IPS DF 4.7 (cell line): ENCODE data around the gene BANK1.
A peak's percentile ranks its signal among the peaks of the same experiment; 100 is the strongest.
"Not testable (repeated sequence)": the region's sequence is repeated elsewhere in the genome, so short reads cannot be mapped to it uniquely, and the experiment has no call there.

Experiments
- DNase-seq: peaks from one replicate; pipeline ENCODE4 v3.0.0-alpha.2; 2013; ENCODE audit warnings: low spot score; ENCODE audit errors: extremely low read depth

The BANK1 gene

DNA sequence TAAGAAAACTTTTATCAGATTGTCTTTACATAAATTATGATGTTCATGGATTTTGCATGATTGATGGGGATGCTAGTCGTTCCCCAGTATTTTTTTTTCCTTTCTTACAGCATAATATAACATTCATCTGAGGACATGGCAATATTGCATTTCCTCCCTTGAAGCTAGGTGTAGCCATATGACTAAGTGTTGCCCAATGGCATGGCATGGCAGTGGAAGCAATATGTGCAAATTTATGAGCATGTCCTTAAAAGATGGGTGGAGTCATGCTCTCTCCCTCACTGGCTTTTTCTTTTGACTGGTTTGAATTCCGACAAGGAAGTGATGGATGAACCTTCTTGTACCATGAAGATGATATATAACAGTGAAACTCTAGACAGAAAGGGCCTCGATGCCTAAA, 96.3 kb downstream of the BANK1 start:
- no peak for DNase-seq

GRCh38 chr4:101888472-101888871, 97.9 kb downstream of the BANK1 start:
- no peak for DNase-seq

DNA sequence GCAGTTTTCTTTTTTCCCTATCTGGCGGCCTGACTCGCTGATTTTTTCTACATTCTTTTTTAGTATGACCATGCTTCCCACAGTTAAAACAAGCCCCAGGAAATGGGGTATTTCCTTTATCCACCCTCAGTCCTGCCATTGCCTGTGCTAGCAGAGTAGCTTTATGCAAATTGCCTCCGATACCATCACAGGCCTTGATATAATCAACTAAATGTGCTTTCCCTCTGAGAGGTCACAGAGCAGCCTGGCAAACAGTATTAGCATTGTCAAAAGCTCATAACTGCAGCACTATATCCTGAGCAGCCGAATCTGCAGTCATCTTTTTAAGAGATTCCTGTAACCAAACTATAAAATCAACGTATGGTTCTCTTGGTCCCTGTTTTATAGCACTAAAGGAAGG, 115.0 kb downstream of the BANK1 start:
- not testable (repeated sequence) for DNase-seq

DNA sequence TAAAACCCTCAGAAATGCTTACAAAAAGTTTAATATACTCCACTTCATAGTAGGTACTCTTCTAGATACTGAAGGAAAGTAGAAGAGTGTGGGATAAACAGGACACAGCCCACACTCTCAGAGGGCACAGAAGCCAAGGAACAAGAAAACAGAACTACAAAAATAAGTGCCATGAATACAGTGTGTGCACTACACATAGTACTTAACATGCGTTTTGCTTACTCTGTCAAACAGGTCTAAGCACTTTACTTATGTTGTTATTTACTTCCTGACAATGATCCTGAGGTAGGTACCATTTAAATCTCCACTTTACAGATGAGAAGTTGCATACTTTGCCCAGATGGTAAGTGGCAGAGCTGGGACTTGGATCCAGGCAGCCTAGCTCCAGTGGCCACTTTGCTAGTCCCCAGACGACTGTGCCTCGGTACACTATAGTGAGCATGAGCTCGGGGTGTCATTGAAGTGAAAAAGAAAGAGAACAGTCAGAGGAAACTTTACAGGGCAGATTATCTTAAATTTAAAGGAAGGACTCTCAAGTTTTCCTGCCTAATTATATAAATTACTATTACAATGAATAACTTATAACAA, 120.3 kb downstream of the BANK1 start:
- DNase-seq = no peak

DNA sequence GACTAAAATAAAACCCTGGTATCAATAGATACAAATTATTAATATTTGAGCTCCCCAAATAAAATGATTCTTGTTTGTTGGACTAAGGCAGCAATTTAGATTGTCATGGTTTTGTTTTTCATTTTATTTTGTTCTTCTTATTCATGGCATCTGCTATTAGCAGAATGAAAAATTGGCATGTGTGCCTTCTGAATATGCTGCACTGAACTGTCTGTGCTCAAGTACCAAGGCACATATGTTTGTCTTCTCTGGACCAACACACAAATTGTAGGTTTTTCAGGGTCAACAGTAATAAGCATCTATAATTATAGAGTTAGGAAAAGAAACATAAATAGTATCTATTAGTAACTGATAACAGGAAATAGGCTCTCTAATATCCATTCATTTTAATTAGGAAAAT, 121.1 kb downstream of the BANK1 start:
- no peak for DNase-seq

DNA sequence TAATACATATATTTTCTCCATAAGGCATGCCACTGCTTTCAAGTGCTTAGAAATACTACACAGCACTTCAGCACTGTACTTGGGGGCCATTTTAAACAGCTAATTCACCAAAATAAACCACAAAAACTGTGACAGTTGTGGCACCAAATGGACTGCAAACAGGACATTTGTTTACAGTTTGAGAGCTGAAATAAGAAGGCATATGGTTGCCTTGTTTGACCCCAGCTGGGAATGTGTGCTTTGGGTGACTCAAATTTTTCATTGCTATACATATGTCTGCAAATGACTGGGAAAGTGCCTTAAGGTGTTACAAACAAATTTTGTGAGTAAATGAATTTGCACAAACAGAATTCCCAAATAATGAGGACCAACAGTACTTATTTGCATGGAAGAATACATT, 124.2 kb downstream of the BANK1 start:
- DNase-seq = no peak

DNA sequence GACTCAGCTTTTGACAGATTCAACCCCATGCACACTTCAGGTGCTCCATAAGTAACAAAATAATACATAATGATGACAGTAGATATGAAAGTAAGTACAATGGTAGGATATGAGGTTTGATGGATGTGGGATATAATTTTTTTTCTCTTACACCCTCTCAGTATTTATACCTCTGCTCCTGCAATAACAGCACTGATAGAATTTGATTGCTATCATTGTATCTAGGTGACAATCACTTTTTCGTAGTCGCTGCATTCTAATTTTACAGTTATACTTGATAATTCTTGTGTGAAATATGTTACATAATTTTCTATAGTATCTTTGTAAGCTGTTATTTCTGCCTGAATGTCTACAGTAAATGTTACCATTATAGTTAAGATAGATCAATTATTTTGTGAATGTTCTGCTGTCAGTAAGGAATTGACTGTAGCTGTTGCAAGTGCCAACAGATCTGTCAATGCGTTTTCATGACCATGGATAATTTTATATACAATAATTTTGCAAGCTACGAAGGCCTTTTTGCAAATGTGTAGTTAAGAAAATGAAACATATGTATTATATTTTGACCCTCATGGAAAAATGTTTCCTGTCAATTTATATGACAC, 128.9 kb downstream of the BANK1 start:
- no peak for DNase-seq

- no peak for DNase-seq
Measured at GRCh38 chr4:101921370-101921769, 130.8 kb downstream of the BANK1 start.

DNA sequence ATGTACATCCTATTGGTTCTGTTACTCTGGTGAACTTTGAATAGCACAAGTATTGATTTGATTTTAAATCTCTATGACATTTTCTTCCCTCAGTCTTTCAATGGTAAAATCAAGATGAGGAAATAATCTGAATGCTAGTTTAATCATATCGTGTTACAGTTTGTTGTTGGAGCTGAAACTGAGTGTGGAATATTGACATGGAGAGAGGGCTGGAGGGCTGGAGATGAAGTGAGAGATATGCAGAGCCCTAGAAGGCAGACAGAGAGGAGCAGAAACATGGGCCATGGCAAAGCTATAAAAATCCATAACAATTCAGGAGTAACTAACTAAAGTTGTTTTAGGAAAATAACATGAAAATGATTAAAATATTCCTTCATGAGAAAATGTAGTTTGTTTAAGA, 141.1 kb downstream of the BANK1 start:
- DNase-seq = no peak

GRCh38 chr4:101933855-101934254, 143.3 kb downstream of the BANK1 start:
- DNase-seq = no peak

- DNase-seq = no peak
Measured at GRCh38 chr4:101938836-101939235, 148.3 kb downstream of the BANK1 start.

DNA sequence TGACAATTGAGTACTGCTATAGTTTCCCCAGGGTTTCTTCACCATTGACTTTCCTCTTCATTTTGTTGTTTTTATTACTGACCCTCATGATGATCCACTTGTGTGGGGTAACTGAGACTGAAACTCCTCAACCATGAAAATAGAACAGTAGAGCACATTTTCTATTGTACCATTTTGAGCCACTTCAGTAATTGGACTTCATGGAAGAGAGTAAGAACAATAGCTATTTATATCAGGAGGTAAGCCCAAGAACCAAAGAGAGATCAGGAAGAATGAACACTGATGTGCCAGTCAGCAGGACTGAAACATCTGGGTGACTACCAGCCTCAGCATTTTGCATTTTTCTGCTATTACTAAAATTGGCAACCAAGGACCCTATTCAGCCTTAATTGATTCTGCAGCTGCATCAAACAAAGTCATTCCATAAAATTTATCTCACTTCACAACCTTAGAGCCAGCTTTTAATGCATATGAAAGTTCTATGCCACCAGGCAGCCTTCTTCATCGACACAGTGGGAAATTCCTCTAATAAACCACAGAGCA, 151.4 kb downstream of the BANK1 start:
- no peak for DNase-seq

DNA sequence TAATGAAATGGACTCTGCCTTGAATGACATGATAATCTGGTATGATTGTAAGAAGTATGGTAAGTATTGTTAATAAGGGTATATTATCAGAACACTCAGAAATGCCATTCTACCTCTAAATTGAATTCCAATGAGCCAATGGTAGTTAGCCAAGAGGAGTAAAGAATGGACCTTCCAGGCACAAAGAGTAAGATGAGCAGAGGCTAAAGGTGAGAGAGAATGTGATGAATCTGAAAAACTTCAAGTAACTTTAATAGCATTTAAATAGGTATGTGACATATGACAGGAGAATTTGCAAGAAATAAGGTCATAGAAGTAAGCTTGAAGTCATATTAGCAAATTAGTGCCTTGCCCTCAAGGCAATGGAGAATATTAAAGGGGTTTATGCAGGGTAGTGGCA, 152.4 kb downstream of the BANK1 start:
- no peak for DNase-seq

GRCh38 chr4:101944649-101945048, 154.1 kb downstream of the BANK1 start:
- DNase-seq = no peak

DNA sequence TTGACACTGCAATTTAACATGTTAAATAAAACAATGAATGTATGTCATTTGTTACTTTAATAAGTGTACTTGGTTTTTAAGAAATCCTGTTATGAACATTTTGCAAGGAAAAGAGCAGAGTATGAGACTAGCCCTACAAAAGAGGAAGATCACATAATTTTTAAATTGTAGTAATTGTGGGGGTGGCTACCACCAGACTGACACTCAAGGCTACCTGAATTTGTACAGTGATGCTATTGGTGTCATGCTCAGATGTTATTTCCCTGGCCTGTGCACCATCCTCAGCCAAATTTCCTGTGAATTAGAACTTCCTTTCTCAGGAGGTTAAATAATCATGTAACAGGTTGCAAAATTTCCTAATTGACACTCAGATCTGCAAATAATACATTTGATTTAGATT, 157.5 kb downstream of the BANK1 start:
- DNase-seq = no peak

GRCh38 chr4:101948951-101949350, 158.4 kb downstream of the BANK1 start:
- no peak for DNase-seq

- DNase-seq = no peak
Measured at GRCh38 chr4:101950258-101950979, 159.9 kb downstream of the BANK1 start.

GRCh38 chr4:101952985-101953384, 162.5 kb downstream of the BANK1 start:
- no peak for DNase-seq

- peak; percentile 74 for DNase-seq
Measured at GRCh38 chr4:101953949-101954348, 163.4 kb downstream of the BANK1 start.

- DNase-seq = no peak
Measured at GRCh38 chr4:101954351-101954750, 163.8 kb downstream of the BANK1 start.

GRCh38 chr4:101954975-101955678, 164.6 kb downstream of the BANK1 start:
- DNase-seq = no peak
